ENCODE measurements around the gene IGFL4. TPM values are rescaled to one million over a fixed set of nuclear protein-coding genes. Genes with fewer than 3 reads are reported as not detected.

Gene IGFL4
- total and polyA plus RNA-seq, 2 of the 8 experiments (the other 6 are each of a cell fraction or from before 2014, with no cell fraction given): 0.05 to 0.11 TPM

DNA sequence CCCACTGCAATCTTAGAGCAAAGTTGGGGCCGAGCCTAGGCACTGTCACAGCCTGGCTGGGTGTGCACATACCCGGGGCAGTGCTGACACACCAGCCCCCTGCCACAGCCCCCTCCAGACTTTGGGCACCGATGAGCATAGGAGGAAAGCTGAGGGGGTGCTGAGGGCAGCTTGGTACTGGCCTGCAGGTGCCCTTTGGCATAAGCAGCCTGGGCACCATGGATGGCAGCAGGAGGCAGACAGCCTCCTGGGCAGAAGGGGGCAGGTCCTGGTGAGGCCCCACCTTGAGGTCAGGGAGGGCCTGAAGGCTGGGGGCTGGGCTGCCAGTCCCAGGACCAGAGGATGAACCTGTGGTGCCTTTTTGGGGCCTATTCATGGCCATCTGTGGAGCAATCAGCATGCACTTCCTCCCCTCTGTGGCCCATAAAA lies 8.2 kb downstream of the IGFL4 start:
- Histone ChIP-seq H3K79me2 (ENCODE audit: control insufficient read depth in 1 of 2, insufficient read depth in 2 of 2, low read length in 2 of 2) (no peaks in the 10 kb centered on the region), H4K20me1 (replicated peaks in 1 of 2; ENCODE audit: control insufficient read depth in 1 of 2, insufficient read depth in 2 of 2, low read length in 2 of 2) (no peaks in the 10 kb centered on the region), H3K9me3 (ENCODE audit: insufficient read depth in 2 of 2, low read depth in 1 of 2, low read length in 1 of 2) (peaks cover 0 to 2% of the 10 kb centered on the region in 2 experiments; a peak in 1 of 4 replicates), H3K23me2 (ENCODE audit: low read depth, low read length) (no peaks in the 10 kb centered on the region), H3K4ac (replicated peaks; ENCODE audit: insufficient read length, low read depth, low read length) (no peak overlapping the region), H2BK12ac (ENCODE audit: low read depth, low read length) (no peak overlapping the region), H2BK120ac (replicated peaks; ENCODE audit: low read depth, low read length) (no peak overlapping the region), H3K14ac (ENCODE audit: insufficient read length) (no peak overlapping the region), H4K91ac (replicated peaks; ENCODE audit: insufficient read length, low read length) (no peak overlapping the region), H3K23ac (ENCODE audit: insufficient read length) (no peak overlapping the region), H4K5ac (ENCODE audit: insufficient read length, low read depth, low read length) (no peak overlapping the region), H2BK15ac (ENCODE audit: low read length) (no peak overlapping the region), H3K4me3 (ENCODE audit: extremely low read depth in 1 of 4, insufficient read depth in 2 of 4, low read depth in 3 of 4, low read length in 4 of 4) (no peak overlapping the region), H3K27ac (ENCODE audit: low read depth, low read length) (no peak overlapping the region), H3K18ac (ENCODE audit: extremely low read depth, low read length) (no peak overlapping the region), H3K56ac (replicated peaks; ENCODE audit: insufficient read length, low read depth, low read length) (no peak overlapping the region), H2AK5ac (ENCODE audit: low read depth, low read length) (no peak overlapping the region), H3K36me3 (ENCODE audit: control insufficient read depth in 2 of 4, insufficient read depth in 4 of 4, low read length in 3 of 4) (no peaks in the 10 kb centered on the region), H3K27me3 (replicated peaks in 1 of 4; ENCODE audit: control insufficient read depth in 3 of 4, extremely low read depth in 1 of 4, insufficient read depth in 3 of 4, low read length in 3 of 4) (no peaks in the 10 kb centered on the region), H2BK20ac (ENCODE audit: low read length) (no peak overlapping the region), H4K8ac (ENCODE audit: extremely low read depth, insufficient read depth, low read length) (no peak overlapping the region), H3K4me1 (replicated peaks in 1 of 4; ENCODE audit: control insufficient read depth in 3 of 4, insufficient read depth in 4 of 4, low read length in 3 of 4) (no peaks in the 10 kb centered on the region), H2AFZ (ENCODE audit: low read length) (no peak overlapping the region), H2BK5ac (ENCODE audit: low read depth, low read length) (no peak overlapping the region), H3K79me1 (ENCODE audit: low read depth, low read length) (no peaks in the 10 kb centered on the region), H3K9ac (replicated peaks in 1 of 4; ENCODE audit: extremely low read depth in 1 of 4, low read depth in 3 of 4, low read length in 3 of 4) (no peak overlapping the region), H3K4me2 (ENCODE audit: insufficient read depth in 1 of 2, low read depth in 2 of 2, low read length in 2 of 2) (no peak overlapping the region)
- TF ChIP-seq SIN3A (conservative IDR thresholded peaks at IDR 0.05 in 1 of 2, IDR thresholded peaks at IDR 0.05 in 1 of 2; ENCODE audit: low read depth in 1 of 2, low read length in 2 of 2): no peak
- TF ChIP-seq GABPA (IDR thresholded peaks at IDR 0.05; ENCODE audit: borderline replicate concordance, insufficient read depth, low read length): no peak
- TF ChIP-seq SAP30 (IDR thresholded peaks at IDR 0.05; ENCODE audit: insufficient read depth, insufficient replicate concordance, low read length): no peak
- TF ChIP-seq CTBP2 (IDR thresholded peaks at IDR 0.05; ENCODE audit: borderline replicate concordance, insufficient read depth, insufficient read length, low read length): no peak
- TF ChIP-seq FOSL1 (IDR thresholded peaks at IDR 0.05; ENCODE audit: insufficient read depth, low read depth, low read length): no peak
- TF ChIP-seq EZH2 (IDR thresholded peaks at IDR 0.05; ENCODE audit: low read depth, low read length, severe bottlenecking): no peak
- no peak for FAIRE-seq
- WGBS, 2 experiments (ENCODE audit: extremely low coverage in 1 of 2, insufficient coverage in 1 of 2, insufficient read length in 1 of 2, insufficient replicate concordance in 2 of 2, low coverage in 1 of 2, low lambda C conversion rate in 2 of 2, missing lambda C conversion rate in 1 of 2): 86% methylated on average over 2 of the region's 3 CpGs; no CpG with 5 or more reads in 1 of the 2 experiments
- ChIA-PET CTCF (ENCODE audit: partially characterized antibody) (interaction anchor here (0.9 to 17.0 kb wide), 16 partner anchors 10 to 268 kb away, joined by 3 to 250 read pairs (median 4); partner anchors contain the start of gene MYPOP), POLR2A (ENCODE audit: partially characterized antibody) (interaction anchor here (0.6 to 2.4 kb wide), 3 partner anchors 10 to 96 kb away, joined by 3 to 7 read pairs (median 7); partner anchors contain the start of gene PGLYRP1)
- no peak for DNase-seq (ENCODE audit: low read depth in 1 of 2, low spot score in 2 of 2)
